Panc1 (cell line): Measurements from ENCODE around the gene KCNQ2.

Experiments
- CTCF ChIP-seq: fragments of 450-650 bp; IDR thresholded peaks from 2 replicates; pipeline ENCODE4 v1.5.1; 2017; ENCODE audit warnings: mild to moderate bottlenecking
- POLR2AphosphoS5 ChIP-seq: IDR thresholded peaks from 2 replicates; pipeline ENCODE4 v1.6.1; 2012; ENCODE audit warnings: mild to moderate bottlenecking, low read depth, low read length, moderate library complexity
- TCF7L2 ChIP-seq: IDR thresholded peaks from 2 replicates; pipeline ENCODE4 v1.6.1; 2011; ENCODE audit warnings: mild to moderate bottlenecking, low read depth, low read length, inconsistent platforms

GRCh38 chr20:63446216-63447024 lies 26.0 kb downstream of the KCNQ2 start:
- TF ChIP-seq CTCF (no peak), TCF7L2 (no peak), POLR2AphosphoS5 (no peak)
